Measurements from ENCODE around the gene TTC3. TPM values are rescaled to one million over a fixed set of nuclear protein-coding genes. Genes with fewer than 3 reads are reported as not detected.
A peak's percentile ranks its signal among the peaks of the same experiment; 100 is the strongest.

The TTC3 gene
- total RNA-seq, 1 donor from 2014 or later: 262 TPM

DNA sequence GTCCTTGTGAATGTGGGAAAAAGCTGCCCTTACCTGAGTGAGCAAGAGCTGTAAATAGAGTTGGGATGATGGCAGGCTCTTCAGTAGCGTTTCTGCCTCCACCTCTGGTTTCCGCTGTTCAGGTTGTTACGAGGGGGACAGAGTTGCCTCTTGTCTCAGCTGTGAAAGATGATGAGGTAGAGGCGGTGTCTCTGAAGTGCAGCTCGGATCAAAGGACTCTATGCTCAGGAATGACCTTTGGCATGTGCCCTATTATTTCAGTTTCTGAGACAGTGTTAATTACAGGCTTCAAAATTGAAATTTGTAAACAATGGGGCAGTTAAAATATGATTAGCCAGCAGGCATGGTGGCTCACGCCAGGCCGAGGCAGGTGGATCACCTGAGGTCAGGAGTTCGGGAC lies 123.8 kb downstream of the TTC3 start:
- Histone ChIP-seq H3K27ac (ENCODE audit: low read depth, low read length) (no peak overlapping the region), H3K27me3 (ENCODE audit: control insufficient read depth in 3 of 3, insufficient read depth in 3 of 3, low read length in 3 of 3) (no peaks in the 10 kb centered on the region), H3K36me3 (ENCODE audit: control insufficient read depth in 3 of 3, insufficient read depth in 3 of 3, low read length in 3 of 3) (peaks cover 33 to 57% (median 56%) of the 10 kb centered on the region in 3 donors), H3K4me3 (ENCODE audit: low read length in 3 of 3) (no peak overlapping the region), H3K9ac (ENCODE audit: low read depth in 1 of 3, low read length in 3 of 3) (no peak overlapping the region), H3K4me1 (ENCODE audit: control insufficient read depth in 3 of 3, insufficient read depth in 3 of 3, low read length in 3 of 3) (peaks cover 8 to 23% (median 20%) of the 10 kb centered on the region in 3 donors), H3K9me3 (ENCODE audit: control insufficient read depth in 3 of 3, low read length in 3 of 3) (no peaks in the 10 kb centered on the region)

DNA sequence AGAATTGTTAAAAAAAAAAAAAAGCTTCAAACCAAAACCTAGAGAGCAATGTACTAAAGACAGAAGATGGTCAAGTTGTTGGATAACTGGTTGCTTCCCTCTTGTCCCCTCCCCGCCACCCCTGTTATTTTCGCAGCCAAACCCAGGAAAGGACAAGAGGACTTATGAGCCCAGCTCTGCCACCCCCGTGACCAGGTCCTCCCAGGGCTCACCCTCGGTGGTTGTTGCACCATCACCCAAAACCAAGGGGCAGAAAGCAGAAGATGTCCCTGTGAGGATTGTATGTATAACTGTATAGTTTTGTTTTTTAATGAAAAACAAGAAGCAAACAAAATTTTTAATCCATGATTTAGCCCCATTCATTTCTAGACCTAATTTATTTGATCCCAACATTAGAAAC lies 124.7 kb downstream of the TTC3 start:
- no peak overlapping the region for H3K9ac ChIP-seq (ENCODE audit: low read depth in 1 of 3, low read length in 3 of 3)
- H3K4me1 ChIP-seq (ENCODE audit: control insufficient read depth in 3 of 3, insufficient read depth in 3 of 3, low read length in 3 of 3): peaks cover 8 to 23% (median 20%) of the 10 kb centered on the region in 3 donors
- no peak overlapping the region for H3K4me3 ChIP-seq (ENCODE audit: low read length in 3 of 3)
- H3K9me3 ChIP-seq (ENCODE audit: control insufficient read depth in 3 of 3, low read length in 3 of 3): no peaks in the 10 kb centered on the region
- H3K27ac ChIP-seq (ENCODE audit: low read depth, low read length): no peak overlapping the region
- no peaks in the 10 kb centered on the region for H3K27me3 ChIP-seq (ENCODE audit: control insufficient read depth in 3 of 3, insufficient read depth in 3 of 3, low read length in 3 of 3)
- H3K36me3 ChIP-seq (ENCODE audit: control insufficient read depth in 3 of 3, insufficient read depth in 3 of 3, low read length in 3 of 3): peaks cover 33 to 56% (median 54%) of the 10 kb centered on the region in 3 donors

GRCh38 chr21:37199057-37199924 lies 126.2 kb downstream of the TTC3 start:
- peaks cover 31 to 50% (median 44%) of the 10 kb centered on the region in 3 donors for H3K36me3 ChIP-seq (ENCODE audit: control insufficient read depth in 3 of 3, insufficient read depth in 3 of 3, low read length in 3 of 3)
- H3K4me1 ChIP-seq (ENCODE audit: control insufficient read depth in 3 of 3, insufficient read depth in 3 of 3, low read length in 3 of 3): peaks cover 8 to 23% (median 20%) of the 10 kb centered on the region in 3 donors
- no peaks in the 10 kb centered on the region for H3K27me3 ChIP-seq (ENCODE audit: control insufficient read depth in 3 of 3, insufficient read depth in 3 of 3, low read length in 3 of 3)
- peak overlapping the region; percentile 19 for H3K27ac ChIP-seq (ENCODE audit: low read depth, low read length)
- no peaks in the 10 kb centered on the region for H3K9me3 ChIP-seq (ENCODE audit: control insufficient read depth in 3 of 3, low read length in 3 of 3)
- H3K9ac ChIP-seq (ENCODE audit: low read depth in 1 of 3, low read length in 3 of 3): peak overlapping the region in 1 of 3 donors; percentile 44
- H3K4me3 ChIP-seq (ENCODE audit: low read length in 3 of 3): no peak overlapping the region

DNA sequence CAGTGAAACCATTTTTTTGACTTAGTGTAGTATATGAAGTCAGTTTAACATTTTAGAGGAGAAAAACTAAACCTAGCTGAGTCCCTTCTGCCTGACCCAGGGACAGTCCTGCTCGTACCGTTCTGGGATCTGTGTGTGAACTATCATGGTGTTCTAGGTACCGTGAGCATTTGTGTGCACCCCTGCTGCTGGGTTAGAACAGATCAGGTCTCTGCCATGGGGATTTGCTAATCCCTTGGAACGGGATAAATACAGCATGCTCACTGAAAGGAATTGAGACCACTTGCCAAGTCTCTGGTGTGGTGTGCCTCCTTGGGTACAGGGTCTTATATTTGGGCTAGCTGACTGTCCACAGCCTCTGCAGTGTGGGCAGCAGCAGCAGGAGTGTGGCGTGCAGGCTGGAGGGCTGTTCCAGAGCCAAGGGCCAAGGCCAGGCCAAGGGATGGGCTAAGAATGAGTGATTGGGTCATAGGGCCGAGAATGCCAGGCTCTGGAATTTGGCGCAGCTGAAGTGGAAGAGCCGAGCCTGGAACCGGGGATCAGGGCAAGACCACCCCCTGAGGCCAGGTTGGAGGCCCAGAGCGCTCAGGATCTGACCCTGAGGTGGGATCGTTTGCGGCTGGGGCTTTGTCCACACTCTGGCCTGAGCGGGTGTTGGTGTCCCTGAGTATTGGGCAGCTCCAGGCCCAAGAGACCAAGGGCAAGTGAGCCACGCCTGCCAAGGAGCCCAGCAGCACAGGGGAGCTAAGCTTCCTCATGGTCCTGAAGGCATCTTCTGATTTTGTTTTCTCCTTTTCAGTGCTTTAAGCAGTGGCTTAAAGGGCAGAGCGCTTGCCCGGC lies 127.8 kb downstream of the TTC3 start:
- Histone ChIP-seq H3K36me3 (ENCODE audit: control insufficient read depth in 3 of 3, insufficient read depth in 3 of 3, low read length in 3 of 3) (peaks cover 27 to 46% (median 39%) of the 10 kb centered on the region in 3 donors), H3K9ac (ENCODE audit: low read depth in 1 of 3, low read length in 3 of 3) (peak overlapping the region in 1 of 3 donors; percentile 76), H3K9me3 (ENCODE audit: control insufficient read depth in 3 of 3, low read length in 3 of 3) (no peaks in the 10 kb centered on the region), H3K27ac (ENCODE audit: low read depth, low read length) (peak overlapping the region; percentile 59), H3K27me3 (ENCODE audit: control insufficient read depth in 3 of 3, insufficient read depth in 3 of 3, low read length in 3 of 3) (no peaks in the 10 kb centered on the region), H3K4me3 (ENCODE audit: low read length in 3 of 3) (peak overlapping the region in 1 of 3 donors; percentile 35), H3K4me1 (ENCODE audit: control insufficient read depth in 3 of 3, insufficient read depth in 3 of 3, low read length in 3 of 3) (peaks cover 8 to 25% (median 20%) of the 10 kb centered on the region in 3 donors)

DNA sequence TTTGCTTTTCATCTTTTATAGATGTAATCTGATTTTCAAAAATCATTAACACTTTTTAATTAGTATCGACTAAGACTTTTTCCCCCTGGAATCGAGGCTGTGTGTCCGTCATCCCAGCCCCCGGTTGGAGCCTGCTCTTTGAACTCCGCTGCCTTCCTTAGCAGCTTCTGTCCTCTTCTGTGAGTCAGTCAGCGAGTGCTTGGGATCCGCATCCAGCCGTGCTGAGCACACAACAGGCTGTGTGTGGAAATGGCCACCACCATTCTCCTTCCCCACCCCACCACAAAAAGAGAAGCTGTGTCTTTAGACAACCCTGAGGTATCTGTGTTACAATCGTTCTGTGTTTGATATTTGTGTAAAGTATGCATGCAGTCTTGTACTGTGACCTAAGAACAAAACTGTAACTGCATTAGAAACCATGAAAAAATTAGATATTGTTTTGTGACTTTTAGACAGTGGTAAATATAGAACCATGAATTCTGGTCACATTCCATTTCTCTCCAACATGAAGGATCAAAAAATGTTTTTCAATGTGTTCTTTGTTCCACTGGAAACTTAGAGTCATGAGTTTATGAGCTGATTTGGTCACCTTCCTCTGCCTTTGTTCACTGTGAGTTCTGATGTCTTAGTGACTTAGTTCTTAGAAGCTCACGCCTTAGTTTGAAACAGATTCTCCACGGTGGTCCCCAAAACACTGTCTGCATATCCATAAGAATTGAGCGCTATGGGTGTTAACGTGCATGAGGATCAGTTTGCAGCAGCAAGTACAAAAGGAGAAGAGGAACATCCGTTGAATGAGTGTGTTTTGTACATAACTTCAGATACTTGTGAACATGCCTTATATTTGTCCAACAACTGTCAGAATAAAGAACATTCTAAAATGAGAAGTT lies 129.4 kb downstream of the TTC3 start:
- H3K9me3 ChIP-seq (ENCODE audit: control insufficient read depth in 3 of 3, low read length in 3 of 3): no peaks in the 10 kb centered on the region
- H3K4me3 ChIP-seq (ENCODE audit: low read length in 3 of 3): no peak overlapping the region
- no peak overlapping the region for H3K9ac ChIP-seq (ENCODE audit: low read depth in 1 of 3, low read length in 3 of 3)
- H3K4me1 ChIP-seq (ENCODE audit: control insufficient read depth in 3 of 3, insufficient read depth in 3 of 3, low read length in 3 of 3): peaks cover 23 to 40% (median 35%) of the 10 kb centered on the region in 3 donors
- H3K27me3 ChIP-seq (ENCODE audit: control insufficient read depth in 3 of 3, insufficient read depth in 3 of 3, low read length in 3 of 3): no peaks in the 10 kb centered on the region
- H3K27ac ChIP-seq (ENCODE audit: low read depth, low read length): no peak overlapping the region
- peaks cover 23 to 40% (median 28%) of the 10 kb centered on the region in 3 donors for H3K36me3 ChIP-seq (ENCODE audit: control insufficient read depth in 3 of 3, insufficient read depth in 3 of 3, low read length in 3 of 3)

DNA sequence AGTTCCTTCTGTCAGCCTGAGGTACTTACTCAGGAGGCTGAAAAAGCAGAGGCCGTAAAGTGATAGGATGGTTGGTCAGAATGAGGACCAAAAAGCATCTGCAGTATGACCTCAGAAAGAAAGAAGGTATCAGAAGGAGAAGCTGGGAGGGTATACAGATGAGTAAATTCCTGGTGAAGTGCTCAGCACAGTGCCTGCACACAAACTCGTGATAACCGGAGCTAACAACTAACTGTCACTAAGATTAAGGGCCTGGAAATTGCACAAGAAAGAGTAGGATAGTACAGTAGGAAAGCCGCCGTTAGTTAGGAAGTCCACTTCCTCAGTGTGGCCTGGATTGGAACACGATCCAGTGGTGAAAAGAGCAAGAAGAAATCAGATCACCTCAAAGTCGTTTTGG lies 131.5 kb downstream of the TTC3 start:
- Histone ChIP-seq H3K27me3 (ENCODE audit: control insufficient read depth in 3 of 3, insufficient read depth in 3 of 3, low read length in 3 of 3) (no peaks in the 10 kb centered on the region), H3K9me3 (ENCODE audit: control insufficient read depth in 3 of 3, low read length in 3 of 3) (no peaks in the 10 kb centered on the region), H3K36me3 (ENCODE audit: control insufficient read depth in 3 of 3, insufficient read depth in 3 of 3, low read length in 3 of 3) (peaks cover 12 to 27% (median 17%) of the 10 kb centered on the region in 3 donors), H3K4me3 (ENCODE audit: low read length in 3 of 3) (no peak overlapping the region), H3K27ac (ENCODE audit: low read depth, low read length) (no peak overlapping the region), H3K4me1 (ENCODE audit: control insufficient read depth in 3 of 3, insufficient read depth in 3 of 3, low read length in 3 of 3) (peaks cover 33 to 51% (median 48%) of the 10 kb centered on the region in 3 donors), H3K9ac (ENCODE audit: low read depth in 1 of 3, low read length in 3 of 3) (no peak overlapping the region)

- Histone ChIP-seq H3K27ac (ENCODE audit: low read depth, low read length) (peak overlapping the region; percentile 91), H3K4me3 (ENCODE audit: low read length in 3 of 3) (no peak overlapping the region), H3K27me3 (ENCODE audit: control insufficient read depth in 3 of 3, insufficient read depth in 3 of 3, low read length in 3 of 3) (no peaks in the 10 kb centered on the region), H3K9ac (ENCODE audit: low read depth in 1 of 3, low read length in 3 of 3) (peak overlapping the region in 2 of 3 donors; percentile 68 to 86), H3K36me3 (ENCODE audit: control insufficient read depth in 3 of 3, insufficient read depth in 3 of 3, low read length in 3 of 3) (peaks cover 6 to 15% (median 9%) of the 10 kb centered on the region in 3 donors), H3K9me3 (ENCODE audit: control insufficient read depth in 3 of 3, low read length in 3 of 3) (no peaks in the 10 kb centered on the region), H3K4me1 (ENCODE audit: control insufficient read depth in 3 of 3, insufficient read depth in 3 of 3, low read length in 3 of 3) (peaks cover 25 to 43% (median 38%) of the 10 kb centered on the region in 3 donors)
Measured at GRCh38 chr21:37206496-37206895, 133.4 kb downstream of the TTC3 start.

DNA sequence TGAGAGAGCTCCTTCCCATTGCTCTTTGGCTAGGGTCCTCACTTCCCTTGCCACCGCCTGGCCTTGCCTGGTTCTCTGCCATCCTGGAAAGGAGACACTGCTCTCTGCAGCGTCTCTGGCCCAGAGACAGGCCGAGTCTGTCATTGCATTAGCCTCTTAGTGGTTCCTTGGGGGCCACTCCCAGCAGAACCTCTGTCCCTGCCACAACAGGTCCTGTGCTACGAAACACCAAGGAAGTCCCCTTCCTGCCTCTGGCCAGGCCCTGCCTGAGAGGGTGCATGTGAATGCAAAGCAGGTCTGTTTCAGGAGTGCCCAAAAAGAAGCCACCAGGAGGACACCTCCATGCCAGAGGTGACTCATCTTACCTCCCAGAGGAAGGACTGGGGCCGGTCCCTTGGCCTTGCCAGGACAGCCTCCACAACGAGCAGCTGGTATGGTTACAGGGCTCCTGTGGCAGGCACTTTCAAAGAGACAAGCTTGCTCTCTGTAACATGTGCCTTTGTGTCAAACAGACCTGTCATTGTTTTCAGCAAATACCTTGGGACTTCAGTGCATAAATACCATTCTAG lies 134.5 kb downstream of the TTC3 start:
- peak overlapping the region; percentile 53 to 69 (median 60) for H3K4me3 ChIP-seq (ENCODE audit: low read length in 3 of 3)
- H3K9ac ChIP-seq (ENCODE audit: low read depth in 1 of 3, low read length in 3 of 3): peak overlapping the region; percentile 68 to 86 (median 81)
- H3K27me3 ChIP-seq (ENCODE audit: control insufficient read depth in 3 of 3, insufficient read depth in 3 of 3, low read length in 3 of 3): no peaks in the 10 kb centered on the region
- peaks cover under 1 to 6% (median 5%) of the 10 kb centered on the region in 3 donors for H3K36me3 ChIP-seq (ENCODE audit: control insufficient read depth in 3 of 3, insufficient read depth in 3 of 3, low read length in 3 of 3)
- H3K27ac ChIP-seq (ENCODE audit: low read depth, low read length): peak overlapping the region; percentile 91
- peaks cover 25 to 43% (median 38%) of the 10 kb centered on the region in 3 donors for H3K4me1 ChIP-seq (ENCODE audit: control insufficient read depth in 3 of 3, insufficient read depth in 3 of 3, low read length in 3 of 3)
- H3K9me3 ChIP-seq (ENCODE audit: control insufficient read depth in 3 of 3, low read length in 3 of 3): no peaks in the 10 kb centered on the region

All from skeletal muscle tissue (tissue), 4 donors.